ENCODE measurements around the gene M1AP. TPM values are rescaled to one million over a fixed set of nuclear protein-coding genes. Genes with fewer than 3 reads are reported as not detected.

The M1AP gene
- total RNA-seq, 1 experiment from 2014 or later = not detected

DNA sequence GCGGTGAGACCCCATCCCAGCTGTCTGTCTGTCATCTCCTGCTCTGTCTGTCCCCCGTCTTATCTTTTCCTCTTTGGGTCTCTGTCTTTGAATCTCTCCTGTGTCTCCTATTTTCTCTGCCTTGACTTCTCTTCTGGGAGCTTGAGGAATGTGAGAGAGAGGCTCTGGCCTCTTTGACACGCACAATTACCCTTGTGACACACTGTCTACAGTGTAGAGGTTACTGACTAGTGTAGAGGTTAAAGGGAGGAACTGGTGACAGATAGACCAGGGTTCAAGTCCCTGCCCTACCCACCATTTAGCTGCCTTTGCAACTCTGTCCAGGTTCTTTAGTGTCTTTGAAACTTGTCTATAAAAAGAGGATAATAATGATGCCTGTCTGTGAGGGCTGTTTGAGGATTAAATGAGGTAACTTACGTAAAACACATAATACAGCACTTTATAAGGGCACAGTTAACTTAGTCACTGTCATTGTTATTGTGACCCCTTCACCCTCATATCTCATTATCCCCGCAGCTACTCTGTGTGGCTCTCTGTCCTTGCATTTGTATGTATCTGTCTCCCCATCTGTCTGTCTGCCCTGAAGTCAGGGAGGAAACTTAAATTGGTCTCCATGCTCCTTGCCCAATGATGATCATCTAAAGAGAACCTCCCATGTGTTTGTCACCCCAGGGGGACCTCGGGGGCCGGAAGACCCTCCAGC lies 25.8 kb upstream of the M1AP start:
- H3K27me3 ChIP-seq = no peaks in the 10 kb centered on the region
- H3K36me3 ChIP-seq = no peaks in the 10 kb centered on the region
- no peaks in the 10 kb centered on the region for H3K4me1 ChIP-seq
- no peak overlapping the region for H3K27ac ChIP-seq
- no peak for DNase-seq
- no peaks in the 10 kb centered on the region for H3K9me3 ChIP-seq (replicated peaks)
- no peak overlapping the region for H3K4me3 ChIP-seq

GRCh38 chr2:74671479-74671878 lies 23.3 kb upstream of the M1AP start:
- H3K36me3 ChIP-seq = no peaks in the 10 kb centered on the region
- H3K9me3 ChIP-seq (replicated peaks) = no peaks in the 10 kb centered on the region
- H3K27me3 ChIP-seq = no peaks in the 10 kb centered on the region
- no peak for DNase-seq
- no peaks in the 10 kb centered on the region for H3K4me1 ChIP-seq
- no peak overlapping the region for H3K27ac ChIP-seq
- H3K4me3 ChIP-seq = no peak overlapping the region

DNA sequence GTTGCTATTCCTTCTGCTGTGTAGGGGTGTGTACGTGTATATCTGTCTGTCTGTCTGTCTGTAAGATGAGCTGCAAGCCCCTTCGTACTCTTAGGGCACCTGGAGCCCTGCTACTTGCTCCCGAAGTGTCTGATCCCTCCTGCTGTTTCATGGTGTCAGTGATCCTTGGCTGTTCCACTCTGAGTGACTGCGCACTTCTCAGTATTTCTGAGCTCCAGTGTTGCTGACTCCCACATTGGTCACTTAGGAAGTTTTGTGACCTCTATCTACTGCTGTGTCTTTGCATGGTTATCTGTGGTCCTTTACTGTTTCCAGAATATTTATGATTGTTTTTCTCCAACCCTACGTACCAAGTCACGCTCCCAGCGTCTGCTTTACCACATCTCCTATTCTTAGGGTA lies 22.1 kb upstream of the M1AP start:
- no peaks in the 10 kb centered on the region for H3K36me3 ChIP-seq
- DNase-seq = no peak
- no peaks in the 10 kb centered on the region for H3K9me3 ChIP-seq (replicated peaks)
- H3K27ac ChIP-seq = no peak overlapping the region
- no peak overlapping the region for H3K4me3 ChIP-seq
- no peaks in the 10 kb centered on the region for H3K4me1 ChIP-seq
- no peaks in the 10 kb centered on the region for H3K27me3 ChIP-seq

GRCh38 chr2:74668087-74668486 lies 20.0 kb upstream of the M1AP start:
- H3K4me3 ChIP-seq = no peak overlapping the region
- no peak overlapping the region for H3K27ac ChIP-seq
- no peak for DNase-seq

GRCh38 chr2:74659462-74659861 lies 11.3 kb upstream of the M1AP start:
- Histone ChIP-seq H3K4me1 (no peaks in the 10 kb centered on the region), H3K4me3 (no peak overlapping the region), H3K9me3 (replicated peaks) (no peaks in the 10 kb centered on the region), H3K27ac (no peak overlapping the region), H3K36me3 (no peaks in the 10 kb centered on the region), H3K27me3 (no peaks in the 10 kb centered on the region)
- DNase-seq = no peak

More at GRCh38 chr2:74668087-74668486, 20.0 kb upstream of the M1AP start:
- Histone ChIP-seq H3K9me3 (replicated peaks) (no peaks in the 10 kb centered on the region), H3K4me1 (no peaks in the 10 kb centered on the region), H3K36me3 (no peaks in the 10 kb centered on the region), H3K27me3 (no peaks in the 10 kb centered on the region)

DNA sequence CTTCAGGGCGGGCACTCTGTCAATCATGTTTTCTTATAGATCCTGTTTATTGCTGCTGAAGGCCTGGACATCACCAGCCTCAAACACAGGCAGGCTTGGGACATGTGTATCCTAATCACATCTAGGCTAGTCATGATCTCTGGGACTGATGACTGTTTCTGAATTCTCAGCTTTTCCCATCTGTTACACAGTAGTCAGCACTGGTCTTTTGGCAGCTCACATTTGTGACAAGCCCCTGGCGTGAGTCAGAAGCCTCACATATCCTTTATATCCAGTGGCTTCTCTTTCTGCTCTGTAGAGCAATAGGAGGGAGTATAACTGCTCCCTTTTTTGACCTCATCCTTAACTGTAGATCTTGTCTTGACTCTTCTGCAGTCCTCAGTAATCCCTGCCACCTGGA lies 10.4 kb upstream of the M1AP start:
- H3K27me3 ChIP-seq = no peaks in the 10 kb centered on the region
- DNase-seq = no peak
- no peaks in the 10 kb centered on the region for H3K4me1 ChIP-seq
- H3K4me3 ChIP-seq = no peak overlapping the region
- no peaks in the 10 kb centered on the region for H3K9me3 ChIP-seq (replicated peaks)
- H3K36me3 ChIP-seq = no peaks in the 10 kb centered on the region
- no peak overlapping the region for H3K27ac ChIP-seq

DNA sequence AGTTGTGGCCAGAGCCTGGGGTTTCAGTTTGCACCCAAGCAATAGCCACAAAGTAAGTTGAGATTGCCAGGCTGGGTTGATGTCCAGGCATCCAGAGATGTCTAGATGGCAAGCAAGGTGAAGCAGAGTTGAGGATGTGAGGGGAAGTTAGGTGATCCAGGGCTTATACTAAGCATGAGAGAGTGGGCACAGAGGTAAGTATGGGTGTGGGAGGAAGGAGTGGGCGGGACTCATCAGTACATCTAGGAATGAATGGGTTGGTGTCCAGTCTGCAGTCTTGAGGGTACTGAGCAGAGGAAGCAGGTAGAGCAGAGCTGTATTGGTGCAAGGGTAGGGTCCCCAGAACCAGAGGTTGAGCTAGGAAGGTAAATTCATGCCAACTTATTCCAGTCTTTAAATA lies 7.4 kb upstream of the M1AP start:
- no peak for DNase-seq
- Histone ChIP-seq H3K27ac (no peak overlapping the region), H3K4me1 (no peaks in the 10 kb centered on the region), H3K9me3 (replicated peaks) (no peaks in the 10 kb centered on the region), H3K36me3 (no peaks in the 10 kb centered on the region), H3K27me3 (no peaks in the 10 kb centered on the region), H3K4me3 (no peak overlapping the region)

DNA sequence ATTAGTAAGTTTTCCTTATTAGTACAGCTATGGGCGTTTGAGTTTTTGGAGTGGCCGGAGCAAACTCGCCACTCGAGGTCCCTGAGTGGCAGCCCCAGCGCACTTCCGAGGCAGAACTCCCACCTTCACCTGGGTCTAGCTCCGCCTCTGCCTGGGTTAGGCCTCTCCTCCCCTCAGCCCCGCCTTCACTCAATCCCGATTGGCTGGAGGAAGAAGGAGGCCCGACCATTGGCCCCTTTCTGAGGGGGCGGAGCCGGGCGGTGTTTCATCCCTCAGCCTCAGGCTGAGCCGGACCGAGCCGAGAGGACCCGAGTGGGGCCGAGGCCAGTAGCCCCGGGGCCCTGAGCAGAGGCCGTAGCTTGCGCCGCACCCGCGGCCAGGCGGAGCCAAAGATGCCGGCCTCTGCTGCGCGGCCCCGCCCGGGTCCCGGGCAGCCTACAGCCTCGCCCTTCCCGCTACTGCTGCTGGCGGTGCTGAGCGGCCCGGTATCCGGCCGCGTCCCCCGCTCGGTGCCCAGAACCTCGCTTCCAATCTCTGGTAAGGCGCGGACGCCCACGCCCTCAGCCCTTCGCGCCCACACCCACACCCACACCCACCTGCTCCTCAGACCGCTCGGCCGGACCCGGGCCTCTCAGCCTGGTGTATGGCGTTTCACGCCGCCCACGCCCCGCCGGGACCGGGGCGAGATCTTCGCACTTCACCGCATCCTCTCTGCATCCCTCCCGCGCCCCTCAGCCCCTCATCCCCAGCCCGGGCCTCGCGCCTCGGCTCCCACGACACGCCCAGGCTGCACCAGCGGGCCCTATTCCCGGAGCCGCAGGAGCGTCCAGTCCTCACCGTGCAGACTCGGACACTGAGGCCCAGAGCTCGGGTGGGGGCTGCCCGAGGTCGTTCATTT lies 6.1 kb upstream of the M1AP start, which contains the start of gene SEMA4F:
Gene SEMA4F, plus strand, starts transcription at position 263 of the 898 bp plus-strand sequence. Its CDS starts 130 bp downstream, at position 393.
- no peaks in the 10 kb centered on the region for H3K9me3 ChIP-seq (replicated peaks)
- DNase-seq = peak; percentile 95 to 96
- no peaks in the 10 kb centered on the region for H3K36me3 ChIP-seq
- H3K4me1 ChIP-seq = no peaks in the 10 kb centered on the region
- H3K4me3 ChIP-seq = peak within 1 kb of the TSS; percentile 64
- H3K27me3 ChIP-seq = no peaks in the 10 kb centered on the region
- H3K27ac ChIP-seq = no peak within 1 kb of the TSS

GRCh38 chr2:74653589-74653984 lies 5.5 kb upstream of the M1AP start:
- no peaks in the 10 kb centered on the region for H3K9me3 ChIP-seq (replicated peaks)
- no peaks in the 10 kb centered on the region for H3K4me1 ChIP-seq
- H3K4me3 ChIP-seq = peak overlapping the region; percentile 64
- H3K27me3 ChIP-seq = no peaks in the 10 kb centered on the region
- no peaks in the 10 kb centered on the region for H3K36me3 ChIP-seq
- H3K27ac ChIP-seq = no peak overlapping the region
- DNase-seq = no peak

DNA sequence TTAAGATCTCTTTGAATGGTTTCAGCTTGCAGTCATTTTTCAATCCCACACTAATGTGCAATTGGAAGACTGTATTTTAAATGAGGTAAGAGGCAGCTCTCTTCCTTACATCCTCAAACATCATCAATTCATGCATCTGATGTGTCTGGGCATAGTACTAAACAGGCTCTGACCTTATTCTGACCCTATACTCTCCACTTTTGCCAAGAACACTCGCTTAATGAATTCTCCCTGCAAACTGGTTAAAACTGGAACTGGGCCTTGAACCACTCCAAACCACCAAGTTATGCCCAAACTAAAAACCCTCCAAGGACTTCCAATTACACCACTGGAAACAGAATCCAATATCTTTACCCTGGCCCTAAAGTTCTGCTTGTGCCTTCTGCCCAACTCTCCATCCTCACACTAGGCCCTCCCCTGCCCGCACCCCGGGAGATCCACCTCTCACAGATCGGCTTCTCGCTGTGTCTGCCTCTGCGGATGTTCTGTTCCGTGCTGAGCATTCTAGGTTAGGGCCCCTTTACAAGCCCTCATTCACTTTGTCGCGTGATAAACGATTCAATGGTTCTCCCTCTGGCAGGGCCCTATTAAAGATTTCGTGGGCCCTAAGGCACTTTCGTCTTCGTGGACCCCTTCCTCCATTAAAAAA lies 1.2 kb downstream of the M1AP start:
- Histone ChIP-seq H3K36me3 (no peaks in the 10 kb centered on the region), H3K4me1 (no peaks in the 10 kb centered on the region), H3K4me3 (no peak overlapping the region), H3K9me3 (replicated peaks) (no peaks in the 10 kb centered on the region), H3K27ac (no peak overlapping the region), H3K27me3 (no peaks in the 10 kb centered on the region)
- no peak for DNase-seq

DNA sequence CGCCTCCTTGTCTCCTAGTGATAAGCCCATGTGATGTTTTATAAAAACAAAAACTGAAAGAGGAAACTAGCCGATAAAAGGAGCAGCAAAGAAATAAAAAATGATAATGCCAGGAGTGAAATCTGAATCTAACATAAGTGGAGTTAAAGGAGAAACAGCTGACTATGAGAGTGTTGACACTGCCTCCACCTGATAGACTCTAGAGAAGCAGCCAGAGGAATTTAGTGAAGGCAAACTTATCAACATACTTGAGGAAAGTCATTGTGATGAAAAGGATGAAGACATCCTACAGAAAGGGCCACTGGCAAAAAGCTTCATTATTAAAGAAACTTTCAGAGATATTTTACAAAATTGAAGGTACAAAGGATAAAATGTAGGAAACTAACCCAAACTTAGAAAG lies 1.9 kb downstream of the M1AP start:
- H3K36me3 ChIP-seq = no peaks in the 10 kb centered on the region
- H3K27me3 ChIP-seq = no peaks in the 10 kb centered on the region
- H3K4me3 ChIP-seq = no peak overlapping the region
- no peak overlapping the region for H3K27ac ChIP-seq
- H3K9me3 ChIP-seq (replicated peaks) = no peaks in the 10 kb centered on the region
- H3K4me1 ChIP-seq = no peaks in the 10 kb centered on the region
- no peak for DNase-seq

- Histone ChIP-seq H3K4me1 (no peaks in the 10 kb centered on the region), H3K27ac (no peak overlapping the region), H3K9me3 (replicated peaks) (no peaks in the 10 kb centered on the region), H3K4me3 (no peak overlapping the region), H3K27me3 (no peaks in the 10 kb centered on the region), H3K36me3 (no peaks in the 10 kb centered on the region)
- DNase-seq = no peak
Measured at GRCh38 chr2:74645344-74645743, 2.8 kb downstream of the M1AP start.

GRCh38 chr2:74639550-74639949 lies 8.6 kb downstream of the M1AP start:
- Histone ChIP-seq H3K27me3 (no peaks in the 10 kb centered on the region), H3K27ac (no peak overlapping the region)
- no peak for DNase-seq

GRCh38 chr2:74632939-74633312 lies 15.2 kb downstream of the M1AP start:
- Histone ChIP-seq H3K36me3 (no peaks in the 10 kb centered on the region), H3K4me1 (no peaks in the 10 kb centered on the region), H3K4me3 (no peak overlapping the region), H3K9me3 (replicated peaks) (no peaks in the 10 kb centered on the region), H3K27ac (no peak overlapping the region), H3K27me3 (no peaks in the 10 kb centered on the region)
- DNase-seq = no peak

More at GRCh38 chr2:74639550-74639949, 8.6 kb downstream of the M1AP start:
- Histone ChIP-seq H3K36me3 (no peaks in the 10 kb centered on the region), H3K9me3 (replicated peaks) (no peaks in the 10 kb centered on the region), H3K4me3 (no peak overlapping the region), H3K4me1 (no peaks in the 10 kb centered on the region)

Data from SJCRH30 (cell line).